LoVo (cell line): ENCODE data around the gene SETDB1.

Experiments
- DNase-seq: peaks from one replicate; pipeline ENCODE4 v3.0.0-alpha.2; 2016; ENCODE audit warnings: low spot score

Gene SETDB1

DNA sequence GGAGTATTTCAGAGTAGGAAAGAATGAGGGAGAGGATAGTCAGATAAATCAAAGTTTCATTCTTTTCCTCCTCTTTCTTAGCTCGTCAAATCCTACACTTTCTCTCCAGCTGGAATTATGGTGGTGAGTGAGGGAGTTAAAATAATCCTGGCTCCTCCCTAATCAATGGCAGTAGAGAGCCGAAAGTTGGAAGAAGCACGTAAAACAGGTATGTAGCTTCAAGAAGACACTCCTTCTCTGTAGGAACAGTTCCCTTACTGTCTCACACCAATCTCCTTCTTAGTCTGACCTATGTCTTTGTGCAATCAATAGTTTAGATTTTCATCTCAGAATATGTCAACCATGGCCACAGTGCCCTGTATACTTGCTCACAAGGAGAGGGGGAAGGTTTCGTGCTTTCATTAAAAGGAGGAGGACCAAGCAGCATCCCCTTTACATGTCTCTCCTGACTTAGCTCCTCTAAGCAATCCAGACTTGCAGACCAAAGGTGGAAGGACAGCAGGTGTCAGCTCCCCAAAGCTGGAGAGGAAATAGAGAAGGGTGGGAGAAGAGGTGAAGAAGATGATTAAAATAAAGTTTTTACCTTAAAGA lies 79.7 kb downstream of the SETDB1 start:
- no peak for DNase-seq

- peak; percentile 78 for DNase-seq
These were observed 80.3 kb downstream of the SETDB1 start, which contains the start of gene MINDY1 for GRCh38 chr1:151006327-151007052. TSS of gene MINDY1 (minus strand) at chr1:151006902. CDS start at chr1:151002617, 4,285 bp downstream.

DNA sequence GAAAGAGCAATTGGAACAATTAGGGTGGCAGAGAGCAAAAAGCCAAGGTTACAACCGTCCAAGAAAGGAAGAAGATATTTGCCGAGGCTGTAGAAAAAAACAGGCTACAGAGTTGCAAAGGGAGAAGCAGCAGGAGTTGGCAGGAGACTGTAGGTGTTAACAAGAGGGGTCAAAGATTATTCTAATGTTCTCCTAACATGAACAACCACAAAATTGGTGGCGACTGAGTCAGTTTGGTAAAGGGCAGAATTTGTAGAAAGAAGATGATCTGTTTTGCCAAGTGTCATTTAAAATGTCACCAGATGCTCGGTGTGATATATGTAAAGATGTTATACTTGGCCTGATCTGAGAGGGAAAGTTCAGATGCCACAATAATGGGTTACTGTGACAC lies 81.7 kb downstream of the SETDB1 start:
- no peak for DNase-seq

- peak; percentile 96 for DNase-seq
These were observed 82.4 kb downstream of the SETDB1 start, which contains the start of gene PRUNE1 for GRCh38 chr1:151008244-151009205. TSS of gene PRUNE1 (plus strand) at chr1:151008449. CDS start at chr1:151008633, 184 bp downstream.

- no peak for DNase-seq
These were observed 83.0 kb downstream of the SETDB1 start for GRCh38 chr1:151009206-151009587.

GRCh38 chr1:151009674-151010345 lies 83.6 kb downstream of the SETDB1 start:
- DNase-seq: no peak

- no peak for DNase-seq
These were observed 84.2 kb downstream of the SETDB1 start for GRCh38 chr1:151010346-151010726.

GRCh38 chr1:151011154-151011850 lies 85.1 kb downstream of the SETDB1 start:
- no peak for DNase-seq

DNA sequence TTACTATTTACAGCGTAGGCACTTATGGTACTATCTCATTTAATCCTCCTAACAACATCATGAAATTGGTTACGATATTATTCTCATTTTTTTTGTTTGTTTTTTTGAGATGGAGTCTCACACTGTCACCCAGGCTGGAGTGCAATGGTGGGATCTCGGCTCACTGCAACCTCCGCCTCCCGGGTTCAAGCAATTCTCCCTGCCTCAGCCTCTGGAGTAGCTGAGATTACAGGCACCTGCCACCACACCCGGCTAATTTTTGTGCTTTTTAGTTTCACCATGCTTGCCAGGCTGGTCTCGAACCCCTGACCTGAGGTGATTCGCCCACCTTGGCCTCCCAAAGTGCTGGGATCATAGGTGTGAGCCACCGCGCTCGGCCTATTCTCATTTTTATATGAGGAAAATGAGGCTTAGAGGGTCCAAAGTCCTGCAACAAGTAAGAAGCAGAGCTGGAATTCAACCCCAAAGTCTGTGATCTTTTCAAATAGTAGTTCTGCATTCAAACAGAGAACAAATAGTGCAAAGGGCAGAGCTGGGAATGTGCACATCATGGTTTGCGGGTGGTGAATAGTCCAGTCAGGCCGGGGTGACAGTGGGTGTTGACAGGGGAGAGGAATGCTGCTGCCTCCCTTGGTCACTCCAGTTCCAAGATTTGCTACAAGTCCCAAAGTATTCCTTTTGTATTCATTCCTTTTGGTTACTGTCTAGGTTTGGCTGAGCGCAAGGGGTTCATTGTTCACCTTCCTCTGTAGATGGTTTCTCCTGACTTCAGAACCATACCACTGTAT lies 86.7 kb downstream of the SETDB1 start:
- peak; percentile 24 for DNase-seq

GRCh38 chr1:151013518-151013917 lies 87.4 kb downstream of the SETDB1 start:
- no peak for DNase-seq
